Upper lobe of right lung (tissue), 1 donor: ENCODE measurements around the gene CISH. TPM values are rescaled to one million over a fixed set of nuclear protein-coding genes. Genes with fewer than 3 reads are reported as not detected.

ENCODE experiments used
- ATAC-seq: fragments of 200-7000 bp; cut with Tn5 transposase; one replicate; pipeline ENCODE4 v1.9.1; 2020; ENCODE audit warnings: mild to moderate bottlenecking, moderate library complexity
- DNase-seq: peaks from one replicate; pipeline ENCODE4 v3.0.0-alpha.2; 2020
- H3K27ac ChIP-seq: fragments of 200-600 bp; one replicate; pipeline ENCODE4 v1.8.0; 2022
- H3K27me3 ChIP-seq: fragments of 200-600 bp; one replicate; pipeline ENCODE4 v1.8.0; 2022; ENCODE audit warnings: mild to moderate bottlenecking
- H3K36me3 ChIP-seq: fragments of 200-600 bp; one replicate; pipeline ENCODE4 v1.8.0; 2022
- H3K4me1 ChIP-seq: fragments of 200-600 bp; one replicate; pipeline ENCODE4 v1.8.0; 2022
- H3K4me3 ChIP-seq: fragments of 200-600 bp; one replicate; pipeline ENCODE4 v1.8.0; 2022; ENCODE audit warnings: mild to moderate bottlenecking
- H3K9me3 ChIP-seq: fragments of 200-600 bp; one replicate; pipeline ENCODE4 v1.8.0; 2022
- CTCF ChIP-seq: fragments of 200-600 bp; IDR thresholded peaks from one replicate; pipeline ENCODE4 v1.8.0; 2022; ENCODE audit warnings: antibody characterized with exemption
- intact Hi-C: fragments of 100-400 bp; cut with DNase I; formaldehyde crosslinking; loops from one replicate; pipeline ENCODE4 v1.11.0; 2022
- total RNA-seq: library from RNA; stranded (reverse); fragmentation: NEBNext Ultra II Directional; extraction: Animal tissue kit (Norgen Biotek cat#: 25700); gene quantifications from one replicate; pipeline ENCODE4 v1.2.1, GENCODE V29; 2021
- donor health status: DM: no; HTN: yes; CAD: no; lungs with severe emphysema.

CISH gene
- total RNA-seq, 1 donor from 2014 or later, result 71.6 TPM

- H3K4me1 ChIP-seq, result peaks cover 63% of the 10 kb centered on the region
- ATAC-seq (peak; percentile 1), DNase-seq (peak; percentile 72)
- peak overlapping the region; percentile 92 for H3K27ac ChIP-seq
- H3K9me3 ChIP-seq, result no peaks in the 10 kb centered on the region
- no peak overlapping the region for H3K4me3 ChIP-seq
- H3K27me3 ChIP-seq, result no peaks in the 10 kb centered on the region
- TF ChIP-seq CTCF, result no peak
- intact Hi-C loops, result no loop called here
- peaks cover 13% of the 10 kb centered on the region for H3K36me3 ChIP-seq
Observed at GRCh38 chr3:50600141-50600753, 11.3 kb downstream of the CISH start.

GRCh38 chr3:50599716-50600118 lies 11.9 kb downstream of the CISH start:
- Histone ChIP-seq H3K27me3 (no peaks in the 10 kb centered on the region), H3K4me3 (no peak overlapping the region), H3K4me1 (peaks cover 57% of the 10 kb centered on the region), H3K27ac (peak overlapping the region; percentile 92), H3K36me3 (peaks cover 8% of the 10 kb centered on the region), H3K9me3 (no peaks in the 10 kb centered on the region)
- ATAC-seq (no peak), DNase-seq (no peak)
- intact Hi-C loops, result no loop called here
- TF ChIP-seq CTCF, result no peak

- Histone ChIP-seq H3K27ac (peak overlapping the region; percentile 92), H3K36me3 (peaks cover 3% of the 10 kb centered on the region), H3K27me3 (no peaks in the 10 kb centered on the region), H3K4me1 (peaks cover 52% of the 10 kb centered on the region), H3K9me3 (no peaks in the 10 kb centered on the region), H3K4me3 (no peak overlapping the region)
- DNase-seq, result peak; percentile 64
- intact Hi-C loops, result no loop called here
- ATAC-seq, result no peak
- TF ChIP-seq CTCF, result no peak
Observed at GRCh38 chr3:50599115-50599715, 12.4 kb downstream of the CISH start.

- no peak overlapping the region for H3K27ac ChIP-seq
- peaks cover 30% of the 10 kb centered on the region for H3K4me1 ChIP-seq
- H3K36me3 ChIP-seq, result no peaks in the 10 kb centered on the region
- H3K4me3 ChIP-seq, result no peak overlapping the region
- ATAC-seq (no peak), DNase-seq (no peak)
- TF ChIP-seq CTCF, result no peak
- intact Hi-C loops, result no loop called here
- no peaks in the 10 kb centered on the region for H3K27me3 ChIP-seq
- no peaks in the 10 kb centered on the region for H3K9me3 ChIP-seq
Observed at GRCh38 chr3:50594253-50594785, 17.3 kb downstream of the CISH start.

- peak; percentile 61 for ATAC-seq
- H3K27ac ChIP-seq, result peak overlapping the region; percentile 58
- H3K4me1 ChIP-seq, result peaks cover 36% of the 10 kb centered on the region
- no peak for DNase-seq
- no peaks in the 10 kb centered on the region for H3K27me3 ChIP-seq
- intact Hi-C loops, result no loop called here
- H3K9me3 ChIP-seq, result no peaks in the 10 kb centered on the region
- no peak overlapping the region for H3K4me3 ChIP-seq
- TF ChIP-seq CTCF, result no peak
- H3K36me3 ChIP-seq, result no peaks in the 10 kb centered on the region
Observed at GRCh38 chr3:50592568-50592967, 19.0 kb downstream of the CISH start.
